HPDE6-E6E7 (cell line): ENCODE data around the gene SLC38A1.

ENCODE experiments used
- DNase-seq: peaks from one replicate; pipeline ENCODE4 v3.0.0; 2011; ENCODE audit warnings: missing footprints; ENCODE audit errors: extremely low spot score

The SLC38A1 gene

GRCh38 chr12:46233423-46233822, 35.4 kb downstream of the SLC38A1 start:
- no peak for DNase-seq

- no peak for DNase-seq
Observed at GRCh38 chr12:46230983-46231382, 37.9 kb downstream of the SLC38A1 start.

GRCh38 chr12:46230306-46230705, 38.5 kb downstream of the SLC38A1 start:
- no peak for DNase-seq

GRCh38 chr12:46227616-46228015, 41.2 kb downstream of the SLC38A1 start:
- no peak for DNase-seq

- DNase-seq = no peak
Observed at GRCh38 chr12:46224386-46224785, 44.5 kb downstream of the SLC38A1 start.

- DNase-seq = no peak
Observed at GRCh38 chr12:46223047-46223446, 45.8 kb downstream of the SLC38A1 start.

GRCh38 chr12:46222636-46223035, 46.2 kb downstream of the SLC38A1 start:
- no peak for DNase-seq

- DNase-seq = no peak
Observed at GRCh38 chr12:46221255-46222128, 47.4 kb downstream of the SLC38A1 start.

- DNase-seq = peak; percentile 75
Observed at GRCh38 chr12:46219877-46220655, 48.8 kb downstream of the SLC38A1 start.

GRCh38 chr12:46219132-46219876, 49.5 kb downstream of the SLC38A1 start:
- no peak for DNase-seq

- DNase-seq = no peak
Observed at GRCh38 chr12:46218322-46219095, 50.3 kb downstream of the SLC38A1 start.

- no peak for DNase-seq
Observed at GRCh38 chr12:46217541-46218321, 51.1 kb downstream of the SLC38A1 start.

GRCh38 chr12:46214668-46215436, 54.0 kb downstream of the SLC38A1 start:
- DNase-seq = no peak

GRCh38 chr12:46212108-46212982, 56.5 kb downstream of the SLC38A1 start:
- no peak for DNase-seq

- no peak for DNase-seq
Observed at GRCh38 chr12:46210873-46211439, 57.9 kb downstream of the SLC38A1 start.

- DNase-seq = peak; percentile 60
Observed at GRCh38 chr12:46209914-46210872, 58.6 kb downstream of the SLC38A1 start.

GRCh38 chr12:46209170-46209569, 59.7 kb downstream of the SLC38A1 start:
- DNase-seq = no peak
